ENCODE results near the gene ANKZF1. TPM values are rescaled to one million over a fixed set of nuclear protein-coding genes. Genes with fewer than 3 reads are reported as not detected.

Gene ANKZF1
- total and polyA plus RNA-seq, 2 of the 8 experiments (the other 6 are each of a cell fraction or from before 2014, with no cell fraction given) = 32.5 to 50.1 TPM

GRCh38 chr2:219272356-219272755 lies 42.8 kb downstream of the ANKZF1 start:
- H2BK20ac ChIP-seq (ENCODE audit: low read length) = no peak overlapping the region
- H2BK15ac ChIP-seq (ENCODE audit: low read length) = no peak overlapping the region
- no peak overlapping the region for H4K5ac ChIP-seq (ENCODE audit: insufficient read length, low read depth, low read length)
- POLR2A ChIA-PET (ENCODE audit: partially characterized antibody) = no interaction called here
- peaks cover 0 to 3% (median 0%) of the 10 kb centered on the region in 4 experiments; a peak in 2 of 7 replicates for H3K4me1 ChIP-seq (replicated peaks in 1 of 4; ENCODE audit: control insufficient read depth in 3 of 4, insufficient read depth in 4 of 4, low read length in 3 of 4)
- H3K9ac ChIP-seq (replicated peaks in 1 of 4; ENCODE audit: extremely low read depth in 1 of 4, low read depth in 3 of 4, low read length in 3 of 4) = no peak overlapping the region
- no peak overlapping the region for H2AFZ ChIP-seq (ENCODE audit: low read length)
- no peak overlapping the region for H3K23ac ChIP-seq (ENCODE audit: insufficient read length)
- H4K20me1 ChIP-seq (replicated peaks in 1 of 2; ENCODE audit: control insufficient read depth in 1 of 2, insufficient read depth in 2 of 2, low read length in 2 of 2) = no peaks in the 10 kb centered on the region
- H2BK5ac ChIP-seq (ENCODE audit: low read depth, low read length) = no peak overlapping the region
- no peak overlapping the region for H4K8ac ChIP-seq (ENCODE audit: extremely low read depth, insufficient read depth, low read length)
- H3K56ac ChIP-seq (replicated peaks; ENCODE audit: insufficient read length, low read depth, low read length) = no peak overlapping the region
- DNase-seq (ENCODE audit: low read depth in 1 of 2, low spot score in 2 of 2) (no peak), FAIRE-seq (no peak)
- CTCF ChIA-PET (ENCODE audit: partially characterized antibody) = interaction anchor here (1.3 to 2.9 kb wide), 2 partner anchors 10 to 23 kb away, joined by 3 to 12 read pairs; no protein-coding TSS in a partner anchor
- H3K4ac ChIP-seq (replicated peaks; ENCODE audit: insufficient read length, low read depth, low read length) = no peak overlapping the region
- H3K9me3 ChIP-seq (ENCODE audit: insufficient read depth in 2 of 2, low read depth in 1 of 2, low read length in 1 of 2) = no peaks in the 10 kb centered on the region
- H3K18ac ChIP-seq (ENCODE audit: extremely low read depth, low read length) = no peak overlapping the region
- WGBS, 2 experiments (ENCODE audit: extremely low coverage in 1 of 2, insufficient coverage in 1 of 2, insufficient read length in 1 of 2, insufficient replicate concordance in 2 of 2, low coverage in 1 of 2, low lambda C conversion rate in 2 of 2, missing lambda C conversion rate in 1 of 2) = 82% methylated on average over 4 of the region's 4 CpGs; no CpG with 5 or more reads in 1 of the 2 experiments
- H3K4me3 ChIP-seq (ENCODE audit: extremely low read depth in 1 of 4, insufficient read depth in 2 of 4, low read depth in 3 of 4, low read length in 4 of 4) = no peak overlapping the region
- no peaks in the 10 kb centered on the region for H3K79me2 ChIP-seq (ENCODE audit: control insufficient read depth in 1 of 2, insufficient read depth in 2 of 2, low read length in 2 of 2)
- H2BK120ac ChIP-seq (replicated peaks; ENCODE audit: low read depth, low read length) = no peak overlapping the region
- H3K14ac ChIP-seq (ENCODE audit: insufficient read length) = no peak overlapping the region
- H3K79me1 ChIP-seq (ENCODE audit: low read depth, low read length) = no peaks in the 10 kb centered on the region
- no peak overlapping the region for H2AK5ac ChIP-seq (ENCODE audit: low read depth, low read length)
- no peak overlapping the region for H3K4me2 ChIP-seq (ENCODE audit: insufficient read depth in 1 of 2, low read depth in 2 of 2, low read length in 2 of 2)
- no peak overlapping the region for H4K91ac ChIP-seq (replicated peaks; ENCODE audit: insufficient read length, low read length)
- H3K27me3 ChIP-seq (replicated peaks in 1 of 4; ENCODE audit: control insufficient read depth in 3 of 4, extremely low read depth in 1 of 4, insufficient read depth in 3 of 4, low read length in 3 of 4) = peaks cover 0 to 3% (median 0%) of the 10 kb centered on the region in 4 experiments; a peak in 2 of 7 replicates
- H2BK12ac ChIP-seq (ENCODE audit: low read depth, low read length) = no peak overlapping the region
- no peak overlapping the region for H3K27ac ChIP-seq (ENCODE audit: low read depth, low read length)
- no peaks in the 10 kb centered on the region for H3K36me3 ChIP-seq (ENCODE audit: control insufficient read depth in 2 of 4, insufficient read depth in 4 of 4, low read length in 3 of 4)
- H3K23me2 ChIP-seq (ENCODE audit: low read depth, low read length) = no peaks in the 10 kb centered on the region
- TF ChIP-seq SAP30 (IDR thresholded peaks at IDR 0.05; ENCODE audit: insufficient read depth, insufficient replicate concordance, low read length) (no peak), FOSL1 (IDR thresholded peaks at IDR 0.05; ENCODE audit: insufficient read depth, low read depth, low read length) (no peak), HDAC2 (IDR thresholded peaks at IDR 0.05; ENCODE audit: borderline replicate concordance in 1 of 2, low read depth in 2 of 2, low read length in 2 of 2) (no peak)
